ENCODE measurements around the gene MAP3K2. TPM values are rescaled to one million over a fixed set of nuclear protein-coding genes. Genes with fewer than 3 reads are reported as not detected.

MAP3K2 gene
- total and polyA plus RNA-seq, 4 donors, result 5.9 to 46.2 (median 17.0) TPM

GRCh38 chr2:127411653-127412369 lies 24.0 kb upstream of the MAP3K2 start:
- 56% methylated on average over 12 of the region's 12 CpGs for WGBS
- Histone ChIP-seq H3K4me3 (ENCODE audit: low read depth in 1 of 3, low read length in 3 of 3) (no peak overlapping the region), H3K27me3 (ENCODE audit: control insufficient read depth in 4 of 4, insufficient read depth in 4 of 4, low read length in 3 of 4) (no peaks in the 10 kb centered on the region), H3K27ac (ENCODE audit: low read depth in 1 of 2, low read length in 2 of 2) (peak overlapping the region; percentile 85), H3K36me3 (ENCODE audit: control insufficient read depth in 4 of 4, insufficient read depth in 3 of 4, low read depth in 1 of 4, low read length in 3 of 4) (no peaks in the 10 kb centered on the region), H3K9me3 (ENCODE audit: control insufficient read depth in 4 of 4, low read length in 3 of 4) (no peaks in the 10 kb centered on the region), H3K4me1 (ENCODE audit: control insufficient read depth in 4 of 4, insufficient read depth in 4 of 4, low read length in 3 of 4) (peaks cover 22 to 66% (median 39%) of the 10 kb centered on the region in 4 donors), H3K9ac (ENCODE audit: low read depth in 1 of 2, low read length in 2 of 2) (no peak overlapping the region)
- no peak for DNase-seq (ENCODE audit: low spot score)
- TF ChIP-seq JUND (IDR thresholded peaks at IDR 0.05) (no peak), FOXA2 (IDR thresholded peaks at IDR 0.05) (no peak), CTCF (IDR thresholded peaks at IDR 0.05; ENCODE audit: low read depth, low read length, missing input control) (no peak), RAD21 (IDR thresholded peaks at IDR 0.05) (no peak), ZBTB33 (IDR thresholded peaks at IDR 0.05) (no peak), HNF4A (conservative IDR thresholded peaks at IDR 0.05) (peak in 1 of 2 donors; percentile 1), RXRA (IDR thresholded peaks at IDR 0.05) (no peak), GABPA (IDR thresholded peaks at IDR 0.05 in 1 of 2, conservative IDR thresholded peaks at IDR 0.05 in 1 of 2) (no peak), SP1 (IDR thresholded peaks at IDR 0.05) (no peak), TAF1 (conservative IDR thresholded peaks at IDR 0.05) (no peak), REST (IDR thresholded peaks at IDR 0.05) (no peak), YY1 (IDR thresholded peaks at IDR 0.05) (peak; percentile 58), HNF4G (IDR thresholded peaks at IDR 0.05) (no peak), FOXA1 (IDR thresholded peaks at IDR 0.05) (no peak), EGR1 (IDR thresholded peaks at IDR 0.05; ENCODE audit: low read depth in 2 of 2) (no peak), MAX (IDR thresholded peaks at IDR 0.05) (peak; percentile 15), ATF3 (IDR thresholded peaks at IDR 0.05) (no peak), NR2F2 (IDR thresholded peaks at IDR 0.05) (no peak)

All from liver (tissue), 9 donors.